Stimulated activated naive CD8-positive, alpha-beta T cell treated with anti-CD3 and anti-CD28 coated beads, Interleukin-15, Interleukin-2, amounts not matched to agents 100 ng/mL and 50 ng/mL, for 24 hours (primary cell): ENCODE results near the gene THOC5.
"Not testable (repeated sequence)": the region's sequence is repeated elsewhere in the genome, so short reads cannot be mapped to it uniquely, and the experiment has no call there.

Experiments used
- H3K27ac Mint-ChIP-seq: one replicate; pipeline ENCODE4 v1.8.0; 2021; ENCODE audit warnings: mild to moderate bottlenecking, mixed read lengths
- H3K27me3 Mint-ChIP-seq: one replicate; pipeline ENCODE4 v1.8.0; 2021; ENCODE audit warnings: mixed read lengths
- H3K36me3 Mint-ChIP-seq: one replicate; pipeline ENCODE4 v1.8.0; 2021; ENCODE audit warnings: low read depth, mixed read lengths
- H3K4me1 Mint-ChIP-seq: one replicate; pipeline ENCODE4 v1.8.0; 2021; ENCODE audit warnings: low read depth, mixed read lengths
- H3K4me3 Mint-ChIP-seq: one replicate; pipeline ENCODE4 v1.8.0; 2021; ENCODE audit warnings: mild to moderate bottlenecking, mixed read lengths
- H3K9me3 Mint-ChIP-seq: one replicate; pipeline ENCODE4 v1.8.0; 2021; ENCODE audit warnings: mixed read lengths

THOC5 gene

GRCh38 chr22:29553351-29554224 lies at the start of gene THOC5:
Gene THOC5, minus strand, starts transcription at chr22:29553757. Its CDS starts 4,610 bp downstream, at chr22:29549147.
- H3K27ac Mint-ChIP-seq: peak within 1 kb of the TSS; percentile 98
- peaks cover 32% of the 10 kb centered on the region for H3K36me3 Mint-ChIP-seq
- H3K27me3 Mint-ChIP-seq: no peaks in the 10 kb centered on the region
- H3K4me3 Mint-ChIP-seq: peak within 1 kb of the TSS; percentile 96
- H3K4me1 Mint-ChIP-seq: peaks cover 17% of the 10 kb centered on the region
- H3K9me3 Mint-ChIP-seq: no peaks in the 10 kb centered on the region

GRCh38 chr22:29598684-29599020 lies 45.1 kb upstream of the THOC5 start:
- Mint-ChIP-seq H3K4me3 (no peak overlapping the region), H3K4me1 (peaks cover 6% of the 10 kb centered on the region), H3K27ac (no peak overlapping the region), H3K36me3 (no peaks in the 10 kb centered on the region), H3K9me3 (no peaks in the 10 kb centered on the region), H3K27me3 (no peaks in the 10 kb centered on the region)

- H3K36me3 Mint-ChIP-seq, H3K27me3 Mint-ChIP-seq, H3K27ac Mint-ChIP-seq, H3K4me1 Mint-ChIP-seq, H3K4me3 Mint-ChIP-seq, H3K9me3 Mint-ChIP-seq: not testable (repeated sequence)
Observed at GRCh38 chr22:29597871-29598683, 44.5 kb upstream of the THOC5 start.

GRCh38 chr22:29596408-29596807 lies 42.9 kb upstream of the THOC5 start:
- Mint-ChIP-seq H3K4me3 (no peak overlapping the region), H3K27me3 (no peaks in the 10 kb centered on the region), H3K27ac (no peak overlapping the region), H3K9me3 (no peaks in the 10 kb centered on the region), H3K4me1 (no peaks in the 10 kb centered on the region), H3K36me3 (no peaks in the 10 kb centered on the region)

GRCh38 chr22:29594447-29594846 lies 40.9 kb upstream of the THOC5 start:
- not testable (repeated sequence) for H3K4me1 Mint-ChIP-seq, H3K4me3 Mint-ChIP-seq, H3K36me3 Mint-ChIP-seq, H3K27ac Mint-ChIP-seq, H3K9me3 Mint-ChIP-seq, H3K27me3 Mint-ChIP-seq

- no peak overlapping the region for H3K4me3 Mint-ChIP-seq
- no peaks in the 10 kb centered on the region for H3K27me3 Mint-ChIP-seq
- H3K27ac Mint-ChIP-seq: no peak overlapping the region
- H3K4me1 Mint-ChIP-seq: peaks cover 5% of the 10 kb centered on the region
- no peaks in the 10 kb centered on the region for H3K9me3 Mint-ChIP-seq
- H3K36me3 Mint-ChIP-seq: no peaks in the 10 kb centered on the region
Observed at GRCh38 chr22:29593923-29594322, 40.4 kb upstream of the THOC5 start.

- Mint-ChIP-seq H3K9me3 (no peaks in the 10 kb centered on the region), H3K36me3 (no peaks in the 10 kb centered on the region), H3K4me1 (peaks cover 5% of the 10 kb centered on the region), H3K27me3 (no peaks in the 10 kb centered on the region), H3K4me3 (no peak overlapping the region), H3K27ac (no peak overlapping the region)
Observed at GRCh38 chr22:29587938-29588699, 34.6 kb upstream of the THOC5 start.

GRCh38 chr22:29586193-29586705 lies 32.7 kb upstream of the THOC5 start:
- H3K9me3 Mint-ChIP-seq, H3K4me3 Mint-ChIP-seq, H3K27ac Mint-ChIP-seq, H3K27me3 Mint-ChIP-seq, H3K36me3 Mint-ChIP-seq: not testable (repeated sequence)
- peaks cover 13% of the 10 kb centered on the region for H3K4me1 Mint-ChIP-seq

GRCh38 chr22:29584975-29585374 lies 31.4 kb upstream of the THOC5 start:
- H3K27ac Mint-ChIP-seq: no peak overlapping the region
- H3K4me3 Mint-ChIP-seq: no peak overlapping the region
- H3K9me3 Mint-ChIP-seq: no peaks in the 10 kb centered on the region
- peaks cover 11% of the 10 kb centered on the region for H3K4me1 Mint-ChIP-seq
- no peaks in the 10 kb centered on the region for H3K27me3 Mint-ChIP-seq
- H3K36me3 Mint-ChIP-seq: no peaks in the 10 kb centered on the region

- H3K4me1 Mint-ChIP-seq: peaks cover 14% of the 10 kb centered on the region
- no peaks in the 10 kb centered on the region for H3K9me3 Mint-ChIP-seq
- H3K27ac Mint-ChIP-seq: peak overlapping the region; percentile 93
- peak overlapping the region; percentile 91 for H3K4me3 Mint-ChIP-seq
- no peaks in the 10 kb centered on the region for H3K36me3 Mint-ChIP-seq
- no peaks in the 10 kb centered on the region for H3K27me3 Mint-ChIP-seq
Observed at GRCh38 chr22:29581799-29582198, 28.2 kb upstream of the THOC5 start.

GRCh38 chr22:29580200-29580810 lies 26.7 kb upstream of the THOC5 start:
- no peaks in the 10 kb centered on the region for H3K9me3 Mint-ChIP-seq
- peaks cover 14% of the 10 kb centered on the region for H3K4me1 Mint-ChIP-seq
- H3K36me3 Mint-ChIP-seq: no peaks in the 10 kb centered on the region
- H3K4me3 Mint-ChIP-seq: peak overlapping the region; percentile 91
- no peaks in the 10 kb centered on the region for H3K27me3 Mint-ChIP-seq
- peak overlapping the region; percentile 93 for H3K27ac Mint-ChIP-seq

GRCh38 chr22:29578462-29579200 lies 25.1 kb upstream of the THOC5 start:
- no peaks in the 10 kb centered on the region for H3K27me3 Mint-ChIP-seq
- no peak overlapping the region for H3K27ac Mint-ChIP-seq
- no peaks in the 10 kb centered on the region for H3K36me3 Mint-ChIP-seq
- H3K4me1 Mint-ChIP-seq: peaks cover 14% of the 10 kb centered on the region
- no peaks in the 10 kb centered on the region for H3K9me3 Mint-ChIP-seq
- no peak overlapping the region for H3K4me3 Mint-ChIP-seq

- no peak overlapping the region for H3K27ac Mint-ChIP-seq
- H3K9me3 Mint-ChIP-seq: no peaks in the 10 kb centered on the region
- H3K4me3 Mint-ChIP-seq: no peak overlapping the region
- H3K27me3 Mint-ChIP-seq: no peaks in the 10 kb centered on the region
- H3K36me3 Mint-ChIP-seq: no peaks in the 10 kb centered on the region
- H3K4me1 Mint-ChIP-seq: peaks cover 3% of the 10 kb centered on the region
Observed at GRCh38 chr22:29574762-29575450, 21.3 kb upstream of the THOC5 start.
